Gastrocnemius medialis (tissue), 4 donors: ENCODE data around the gene PJVK. TPM values are rescaled to one million over a fixed set of nuclear protein-coding genes. Genes with fewer than 3 reads are reported as not detected.
A peak's percentile ranks its signal among the peaks of the same experiment; 100 is the strongest.
"Not testable (repeated sequence)": the region's sequence is repeated elsewhere in the genome, so short reads cannot be mapped to it uniquely, and the experiment has no call there.

ENCODE experiments used
- ATAC-seq, 2 donors: fragments of 150-250 bp; one replicate each; pipeline ENCODE4 v1.9.1; 2016
- DNase-seq, 2 donors: peaks; one replicate each; pipeline ENCODE4 v3.0.0-alpha.2; 2019
- H3K27ac ChIP-seq, 4 donors: fragments of 200-600 bp; sonication (generic); 1 replicate in 1 of 4; 2 replicates in 3 of 4; pipeline ENCODE4 v1.5.1; 2016 to 2018; ENCODE audit warnings: mild to moderate bottlenecking in 2 of 4, moderate library complexity in 1 of 4
- H3K27me3 ChIP-seq, 3 donors: fragments of 200-600 bp; sonication (generic) in 2 of 3; 1 replicate in 1 of 3; 2 replicates in 2 of 3; pipeline versions ENCODE4 v1.5.1 to v1.6.0; 2016 to 2019; ENCODE audit warnings: mild to moderate bottlenecking in 1 of 3, moderate library complexity in 1 of 3
- H3K36me3 ChIP-seq, 2 donors: fragments of 200-600 bp; sonication (generic) in 1 of 2; one replicate each; pipeline ENCODE4 v1.5.1; 2017 to 2018
- H3K4me1 ChIP-seq, 2 donors: fragments of 200-600 bp; sonication (generic) in 1 of 2; one replicate each; pipeline ENCODE4 v1.5.1; 2016 to 2017; ENCODE audit warnings: mild to moderate bottlenecking in 2 of 2
- H3K4me3 ChIP-seq, 4 donors: fragments of 200-600 bp; sonication (generic) in 3 of 4; 1 replicate in 1 of 4; 2 replicates in 3 of 4; pipeline ENCODE4 v1.5.1; 2016 to 2019; ENCODE audit warnings: mild to moderate bottlenecking in 2 of 4
- H3K9me3 ChIP-seq, 3 donors: fragments of 200-600 bp; sonication (generic) in 2 of 3; 1 replicate in 1 of 3; 2 replicates in 2 of 3; pipeline ENCODE4 v1.5.1; 2016 to 2019
- CTCF ChIP-seq, 5 experiments: fragments of 450-650 bp in 3 of 5; fragments of 200-600 bp in 2 of 5; sonication (generic) in 2 of 5; IDR thresholded peaks in 4 of 5; conservative IDR thresholded peaks in 1 of 5; 1 replicate in 4 of 5; 2 replicates in 1 of 5; pipeline ENCODE4 v1.5.1; 2016 to 2019; ENCODE audit warnings: antibody characterized with exemption in 5 of 5, mild to moderate bottlenecking in 3 of 5, moderate library complexity in 3 of 5
- POLR2A ChIP-seq, 2 donors: fragments of 450-650 bp; IDR thresholded peaks; one replicate each; pipeline ENCODE4 v1.6.1; 2017; ENCODE audit warnings: antibody characterized with exemption in 2 of 2, mild to moderate bottlenecking in 2 of 2, moderate library complexity in 2 of 2
- in situ Hi-C, 4 donors: fragments of 200-750 bp; cut with MboI; loops; one replicate each; pipeline versions ENCODE4 v1.15.0 to v1.8.0; 2017; ENCODE audit warnings: low sequenced_read_pairs in 4 of 4
- intact Hi-C: fragments of 100-400 bp; cut with DNase I; formaldehyde crosslinking; loops from one replicate; pipeline ENCODE4 v1.15.1; 2023; ENCODE audit warnings: low total_unique reads
- total RNA-seq, 4 donors: library from RNA; depleted of rRNA; stranded (reverse); fragments of >200 nt; gene quantifications; one replicate each; pipeline versions ENCODE4 v1.1.0 to v1.2.3, GENCODE V29; 2016

PJVK gene
- total RNA-seq, 4 donors from 2014 or later = 0.16 to 3.9 (median 1.0) TPM

GRCh38 chr2:178419123-178419522 lies 32.1 kb upstream of the PJVK start:
- no peaks in the 10 kb centered on the region for H3K36me3 ChIP-seq
- H3K9me3 ChIP-seq = no peaks in the 10 kb centered on the region
- H3K4me1 ChIP-seq = peaks cover 8 to 10% of the 10 kb centered on the region in 2 donors
- H3K4me3 ChIP-seq = no peak overlapping the region
- H3K27ac ChIP-seq = no peak overlapping the region
- DNase-seq (no peak), ATAC-seq (no peak)
- in situ Hi-C loops = no loop called here
- TF ChIP-seq POLR2A (IDR thresholded peaks at IDR 0.05) (no peak), CTCF (IDR thresholded peaks at IDR 0.05 in 4 of 5, conservative IDR thresholded peaks at IDR 0.05 in 1 of 5) (peak in 1 of 5 experiments; percentile 10)
- no peaks in the 10 kb centered on the region for H3K27me3 ChIP-seq
- intact Hi-C loops = no loop called here

- in situ Hi-C loops = no loop called here
- TF ChIP-seq CTCF (IDR thresholded peaks at IDR 0.05 in 4 of 5, conservative IDR thresholded peaks at IDR 0.05 in 1 of 5) = no peak
- TF ChIP-seq POLR2A (IDR thresholded peaks at IDR 0.05) = no peak
Measured at GRCh38 chr2:178420463-178420999, 30.6 kb upstream of the PJVK start.

GRCh38 chr2:178422097-178422496 lies 29.1 kb upstream of the PJVK start:
- Histone ChIP-seq H3K27me3 (no peaks in the 10 kb centered on the region), H3K9me3 (no peaks in the 10 kb centered on the region), H3K27ac (no peak overlapping the region), H3K4me1 (no peaks in the 10 kb centered on the region), H3K4me3 (no peak overlapping the region), H3K36me3 (no peaks in the 10 kb centered on the region)
- TF ChIP-seq POLR2A (IDR thresholded peaks at IDR 0.05) (no peak), CTCF (IDR thresholded peaks at IDR 0.05 in 4 of 5, conservative IDR thresholded peaks at IDR 0.05 in 1 of 5) (no peak)
- intact Hi-C loops (no loop called here), in situ Hi-C loops (no loop called here)
- no peak for ATAC-seq
- no peak for DNase-seq

More at GRCh38 chr2:178420463-178420999, 30.6 kb upstream of the PJVK start:
- DNase-seq (no peak), ATAC-seq (no peak)
- Histone ChIP-seq H3K27ac (no peak overlapping the region), H3K4me1 (no peaks in the 10 kb centered on the region), H3K27me3 (no peaks in the 10 kb centered on the region), H3K4me3 (no peak overlapping the region), H3K9me3 (no peaks in the 10 kb centered on the region), H3K36me3 (no peaks in the 10 kb centered on the region)
- intact Hi-C loops = no loop called here

- DNase-seq, H3K36me3 ChIP-seq, H3K9me3 ChIP-seq, H3K27ac ChIP-seq, ATAC-seq, intact Hi-C loops, in situ Hi-C loops, H3K27me3 ChIP-seq, H3K4me1 ChIP-seq, H3K4me3 ChIP-seq: not testable (repeated sequence)
Measured at GRCh38 chr2:178423746-178424145, 27.4 kb upstream of the PJVK start.

- Histone ChIP-seq H3K4me1 (no peaks in the 10 kb centered on the region), H3K4me3 (no peak overlapping the region), H3K36me3 (peaks cover 0 to 19% of the 10 kb centered on the region in 2 donors), H3K9me3 (no peaks in the 10 kb centered on the region), H3K27ac (no peak overlapping the region), H3K27me3 (no peaks in the 10 kb centered on the region)
- intact Hi-C loops = no loop called here
- in situ Hi-C loops = no loop called here
- DNase-seq (no peak), ATAC-seq (no peak)
- TF ChIP-seq POLR2A (IDR thresholded peaks at IDR 0.05) = no peak
- TF ChIP-seq CTCF (IDR thresholded peaks at IDR 0.05 in 4 of 5, conservative IDR thresholded peaks at IDR 0.05 in 1 of 5) = no peak
Measured at GRCh38 chr2:178425255-178425827, 25.8 kb upstream of the PJVK start.
